K562 (cell line): ENCODE results near the gene HLCS. TPM values are rescaled to one million over a fixed set of nuclear protein-coding genes. Genes with fewer than 3 reads are reported as not detected.

Source experiments
- ATF7 ChIP-seq: fragments of 450-650 bp; IDR thresholded peaks from 2 replicates; pipeline ENCODE4 v1.7.1; 2014; ENCODE audit warnings: mild to moderate bottlenecking, moderate library complexity
- BCOR ChIP-seq: fragments of 450-650 bp; IDR thresholded peaks from 2 replicates; pipeline ENCODE4 v1.6.1; 2016
- BRF1 ChIP-seq: IDR thresholded peaks from 3 replicates; pipeline ENCODE4 v1.6.1; 2011; ENCODE audit warnings: borderline replicate concordance, mild to moderate bottlenecking; ENCODE audit not compliant: insufficient read length; ENCODE audit errors: extremely low read depth
- CAMTA2 ChIP-seq: fragments of 250-450 bp; sonication (Bioruptor Pico); conservative IDR thresholded peaks from 2 replicates; pipeline ENCODE4 v1.5.1; 2022
- COPS2 ChIP-seq: fragments of 450-650 bp; conservative IDR thresholded peaks from 2 replicates; pipeline ENCODE4 v1.6.1; 2016; ENCODE audit warnings: mild to moderate bottlenecking, moderate library complexity
- EGR1 ChIP-seq: fragments of 450-650 bp; conservative IDR thresholded peaks from 2 replicates; pipeline ENCODE4 v1.6.1; 2017; ENCODE audit warnings: mild to moderate bottlenecking
- ELF4 ChIP-seq: fragments of 450-650 bp; formaldehyde crosslinking; IDR thresholded peaks from 2 replicates; pipeline ENCODE4 v1.4.0; 2022; ENCODE audit warnings: missing genetic modification characterization
- FOXK2 ChIP-seq, 2 experiments: fragments of 450-650 bp; IDR thresholded peaks in 1 of 2; conservative IDR thresholded peaks in 1 of 2; 2 replicates each; pipeline ENCODE4 v1.6.1; 2016; ENCODE audit warnings: low read depth in 2 of 2, mild to moderate bottlenecking in 1 of 2
- HNRNPK ChIP-seq: fragments of 200-400 bp; formaldehyde crosslinking; IDR thresholded peaks from one replicate; pipeline ENCODE4 v1.6.1; 2018; ENCODE audit warnings: mild to moderate bottlenecking, low read depth, low read length; ENCODE audit not compliant: poor library complexity, severe bottlenecking
- KAT2B ChIP-seq: IDR thresholded peaks from one replicate; pipeline ENCODE4 v1.6.1; 2012; ENCODE audit warnings: low read depth, mild to moderate bottlenecking, control low read depth, inconsistent platforms, low read length, moderate library complexity
- NCOA2 ChIP-seq, 2 experiments: fragments of 450-650 bp; IDR thresholded peaks; 2 replicates each; pipeline ENCODE4 v1.6.1; 2018; ENCODE audit warnings: mild to moderate bottlenecking in 2 of 2, moderate library complexity in 1 of 2; ENCODE audit not compliant: partially characterized antibody in 2 of 2
- NUFIP1 ChIP-seq: fragments of 450-650 bp; IDR thresholded peaks from 2 replicates; pipeline ENCODE4 v1.6.1; 2018; ENCODE audit not compliant: partially characterized antibody
- PHB2 ChIP-seq: fragments of 450-650 bp; IDR thresholded peaks from 2 replicates; pipeline ENCODE4 v1.6.1; 2017; ENCODE audit warnings: low read depth
- RBM39 ChIP-seq: fragments of 200-400 bp; formaldehyde crosslinking; optimal IDR thresholded peaks from 2 replicates; pipeline ENCODE3; 2018; ENCODE audit warnings: low read depth, low read length
- SREBF1 ChIP-seq: fragments of 150-350 bp; IDR thresholded peaks from 2 replicates; pipeline ENCODE4 v1.6.1; 2014; ENCODE audit warnings: antibody characterized with exemption, low read depth, low read length, borderline replicate concordance
- TAF15 ChIP-seq: fragments of 200-400 bp; formaldehyde crosslinking; IDR thresholded peaks from 2 replicates; pipeline ENCODE4 v1.6.1; 2017; ENCODE audit warnings: mild to moderate bottlenecking, low read depth, low read length, moderate library complexity
- TAL1 ChIP-seq: fragments of 450-650 bp; IDR thresholded peaks from 2 replicates; pipeline ENCODE4 v1.6.1; 2016; ENCODE audit warnings: mild to moderate bottlenecking
- WHSC1 ChIP-seq: IDR thresholded peaks from one replicate; pipeline ENCODE4 v1.6.1; 2012; ENCODE audit warnings: low read length, control low read depth, inconsistent platforms
- ZNF174 ChIP-seq: fragments of 250-450 bp; sonication (Bioruptor Pico); IDR thresholded peaks from 2 replicates; pipeline ENCODE4 v1.4.0; 2020; ENCODE audit warnings: mild to moderate bottlenecking
- ZNF263 ChIP-seq: sonication (generic); formaldehyde crosslinking; IDR thresholded peaks from 2 replicates; pipeline ENCODE4 v1.8.0; 2022; ENCODE audit warnings: mild to moderate bottlenecking, missing genetic modification reagents, borderline replicate concordance
- ZNF707 ChIP-seq: fragments of 250-450 bp; sonication (Bioruptor Pico); conservative IDR thresholded peaks from 2 replicates; pipeline ENCODE4 v1.8.0; 2022; ENCODE audit warnings: inconsistent platforms, mild to moderate bottlenecking, moderate library complexity
- ZNF766 ChIP-seq: fragments of 200-800 bp; sonication (Bioruptor generic); conservative IDR thresholded peaks from 2 replicates; pipeline ENCODE4 v1.6.1; 2016; ENCODE audit warnings: missing genetic modification characterization, missing compliant biosample characterization
- polyA plus RNA-seq, 8 experiments: library from polyadenylated mRNA; depleted of rRNA in 4 of 8; stranded (reverse) in 5 of 8; unstranded in 3 of 8; fragments of >200 nt; fragmentation: Nextera tagmentation in 2 of 8; fragmentation: Illumina TruSeq in 1 of 8; extraction: Ambion mirVana in 2 of 8; extraction: Trizol in 1 of 8; gene quantifications; 2 replicates each; pipeline versions ENCODE4 v1.2.1 to v1.2.3, GENCODE V29; 2011 to 2014; ENCODE audit warnings: inconsistent platforms in 1 of 8, missing spikeins in 1 of 8
- total RNA-seq, 7 experiments: library from RNA; depleted of rRNA in 6 of 7; stranded (reverse); fragments of >200 nt in 6 of 7; fragmentation: Illumina TruSeq in 2 of 7; extraction: Trizol in 2 of 7; gene quantifications; 2 replicates each; pipeline versions ENCODE4 v1.2.1 to v1.2.3, GENCODE V29; 2011 to 2021; ENCODE audit warnings: low replicate concordance in 1 of 7
- TF ChIP-seq, protein P1 (sequence below), 3 experiments: fragments of 200-800 bp in 1 of 3; sonication (Bioruptor generic) in 1 of 3; sonication (generic) in 1 of 3; formaldehyde crosslinking in 1 of 3; IDR thresholded peaks; 2 replicates each; pipeline versions ENCODE4 v1.6.1 to v1.8.0; 2016 to 2022; ENCODE audit warnings: mild to moderate bottlenecking in 2 of 3, missing compliant biosample characterization in 2 of 3, missing genetic modification characterization in 2 of 3, missing genetic modification reagents in 1 of 3
- TF ChIP-seq, protein P2 (sequence below), 2 experiments: IDR thresholded peaks; 2 replicates each; pipeline ENCODE4 v1.6.1; 2012; ENCODE audit warnings: improper control_type of control experiment in 2 of 2, low read depth in 2 of 2, low read length in 2 of 2, borderline replicate concordance in 1 of 2
- TF ChIP-seq, protein P3 (sequence below), 2 experiments: fragments of 200-800 bp in 1 of 2; sonication (Bioruptor generic) in 1 of 2; sonication (generic) in 1 of 2; formaldehyde crosslinking in 1 of 2; IDR thresholded peaks in 1 of 2; conservative IDR thresholded peaks in 1 of 2; 2 replicates each; pipeline versions ENCODE4 v1.5.0 to v1.6.1; 2016 to 2020; ENCODE audit warnings: missing compliant biosample characterization in 1 of 2, missing genetic modification characterization in 1 of 2, missing genetic modification reagents in 1 of 2

HLCS gene
- total and polyA plus RNA-seq, 9 of the 15 experiments (the other 6 are each of a cell fraction or from before 2014, with no cell fraction given) = 3.0 to 21.5 (median 17.1) TPM

DNA sequence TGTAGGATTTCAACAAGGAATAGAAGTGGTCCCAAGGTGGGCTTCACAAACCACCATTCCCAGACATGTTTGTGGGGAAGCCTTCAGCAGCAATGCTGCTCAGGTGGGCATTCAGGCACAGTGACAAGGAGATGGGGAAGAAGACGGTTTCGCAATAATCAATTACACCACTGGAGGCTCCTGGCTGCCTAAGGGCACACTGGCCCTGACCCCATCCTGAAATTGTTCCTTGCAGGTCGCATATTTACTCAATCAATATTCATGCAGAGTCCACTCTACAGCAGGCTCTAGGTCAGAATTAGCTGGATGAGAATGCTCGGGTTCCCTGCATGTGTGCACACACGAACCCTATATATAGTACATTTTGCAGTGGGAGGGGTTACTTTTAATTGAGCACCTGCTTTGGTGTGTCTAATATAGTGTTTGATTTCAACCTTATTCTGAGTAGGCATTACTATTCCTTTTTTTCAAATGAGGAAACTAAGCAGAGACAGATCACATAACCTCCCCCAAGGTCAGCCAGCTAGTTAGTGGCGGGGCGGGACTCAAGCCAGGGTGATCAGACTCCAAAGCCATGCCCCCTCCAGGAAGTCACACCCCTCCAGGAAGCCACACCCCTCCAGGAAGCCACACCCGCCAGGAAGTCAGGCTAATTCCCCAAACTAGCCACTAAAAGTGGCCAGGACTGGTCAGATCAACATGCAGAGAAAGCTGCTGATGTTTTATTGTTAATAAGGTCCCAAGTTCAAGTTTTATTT lies 106.5 kb downstream of the HLCS start (continued):
- TF ChIP-seq BCOR (no peak), ZNF263 (CRISPR knock-in tag) (no peak), FOXK2 (conservative IDR thresholded peaks at IDR 0.05 in 1 of 2, IDR thresholded peaks at IDR 0.05 in 1 of 2; ENCODE audit: low read depth in 2 of 2) (peak; percentile 81 to 85; a peak in 3 of 4 replicates), ZNF707 (CRISPR knock-in tag) (no peak), BRF1 (no peak), HNRNPK (no peak), WHSC1 (no peak), ZNF174 (CRISPR knock-in tag) (no peak), PHB2 (no peak), ATF7 (peak; percentile 25; the same call in 1 of the 2 replicates), COPS2 (no peak), TAL1 (no peak), NUFIP1 (no peak), TAF15 (no peak), EGR1 (no peak), KAT2B (no peak), NCOA2 (IDR thresholded peaks at IDR 0.05; ENCODE audit: partially characterized antibody in 2 of 2) (no peak), ZNF766 (CRISPR knock-in tag) (no peak), ELF4 (CRISPR knock-in tag) (no peak), SREBF1 (no peak), RBM39 (no peak), CAMTA2 (CRISPR knock-in tag) (no peak)
- TF ChIP-seq, protein P1, sequence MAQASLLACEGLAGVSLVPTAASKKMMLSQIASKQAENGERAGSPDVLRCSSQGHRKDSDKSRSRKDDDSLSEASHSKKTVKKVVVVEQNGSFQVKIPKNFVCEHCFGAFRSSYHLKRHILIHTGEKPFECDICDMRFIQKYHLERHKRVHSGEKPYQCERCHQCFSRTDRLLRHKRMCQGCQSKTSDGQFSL (CRISPR knock-in tag; IDR thresholded peaks at IDR 0.05) = no peak
- TF ChIP-seq, protein P1 (tag; IDR thresholded peaks at IDR 0.05) = no peak
- TF ChIP-seq, protein P2, sequence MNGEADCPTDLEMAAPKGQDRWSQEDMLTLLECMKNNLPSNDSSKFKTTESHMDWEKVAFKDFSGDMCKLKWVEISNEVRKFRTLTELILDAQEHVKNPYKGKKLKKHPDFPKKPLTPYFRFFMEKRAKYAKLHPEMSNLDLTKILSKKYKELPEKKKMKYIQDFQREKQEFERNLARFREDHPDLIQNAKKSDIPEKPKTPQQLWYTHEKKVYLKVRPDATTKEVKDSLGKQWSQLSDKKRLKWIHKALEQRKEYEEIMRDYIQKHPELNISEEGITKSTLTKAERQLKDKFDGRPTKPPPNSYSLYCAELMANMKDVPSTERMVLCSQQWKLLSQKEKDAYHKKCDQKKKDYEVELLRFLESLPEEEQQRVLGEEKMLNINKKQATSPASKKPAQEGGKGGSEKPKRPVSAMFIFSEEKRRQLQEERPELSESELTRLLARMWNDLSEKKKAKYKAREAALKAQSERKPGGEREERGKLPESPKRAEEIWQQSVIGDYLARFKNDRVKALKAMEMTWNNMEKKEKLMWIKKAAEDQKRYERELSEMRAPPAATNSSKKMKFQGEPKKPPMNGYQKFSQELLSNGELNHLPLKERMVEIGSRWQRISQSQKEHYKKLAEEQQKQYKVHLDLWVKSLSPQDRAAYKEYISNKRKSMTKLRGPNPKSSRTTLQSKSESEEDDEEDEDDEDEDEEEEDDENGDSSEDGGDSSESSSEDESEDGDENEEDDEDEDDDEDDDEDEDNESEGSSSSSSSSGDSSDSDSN (IDR thresholded peaks at IDR 0.05; ENCODE audit: borderline replicate concordance in 1 of 2, low read depth in 2 of 2, low read length in 2 of 2) = no peak
- TF ChIP-seq, protein P3, sequence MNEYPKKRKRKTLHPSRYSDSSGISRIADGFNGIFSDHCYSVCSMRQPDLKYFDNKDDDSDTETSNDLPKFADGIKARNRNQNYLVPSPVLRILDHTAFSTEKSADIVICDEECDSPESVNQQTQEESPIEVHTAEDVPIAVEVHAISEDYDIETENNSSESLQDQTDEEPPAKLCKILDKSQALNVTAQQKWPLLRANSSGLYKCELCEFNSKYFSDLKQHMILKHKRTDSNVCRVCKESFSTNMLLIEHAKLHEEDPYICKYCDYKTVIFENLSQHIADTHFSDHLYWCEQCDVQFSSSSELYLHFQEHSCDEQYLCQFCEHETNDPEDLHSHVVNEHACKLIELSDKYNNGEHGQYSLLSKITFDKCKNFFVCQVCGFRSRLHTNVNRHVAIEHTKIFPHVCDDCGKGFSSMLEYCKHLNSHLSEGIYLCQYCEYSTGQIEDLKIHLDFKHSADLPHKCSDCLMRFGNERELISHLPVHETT (CRISPR knock-in tag; conservative IDR thresholded peaks at IDR 0.05 in 1 of 2, IDR thresholded peaks at IDR 0.05 in 1 of 2) = no peak
